ENCODE results near the gene LYAR.
"Not testable (repeated sequence)": the region's sequence is repeated elsewhere in the genome, so short reads cannot be mapped to it uniquely, and the experiment has no call there.

LYAR gene

DNA sequence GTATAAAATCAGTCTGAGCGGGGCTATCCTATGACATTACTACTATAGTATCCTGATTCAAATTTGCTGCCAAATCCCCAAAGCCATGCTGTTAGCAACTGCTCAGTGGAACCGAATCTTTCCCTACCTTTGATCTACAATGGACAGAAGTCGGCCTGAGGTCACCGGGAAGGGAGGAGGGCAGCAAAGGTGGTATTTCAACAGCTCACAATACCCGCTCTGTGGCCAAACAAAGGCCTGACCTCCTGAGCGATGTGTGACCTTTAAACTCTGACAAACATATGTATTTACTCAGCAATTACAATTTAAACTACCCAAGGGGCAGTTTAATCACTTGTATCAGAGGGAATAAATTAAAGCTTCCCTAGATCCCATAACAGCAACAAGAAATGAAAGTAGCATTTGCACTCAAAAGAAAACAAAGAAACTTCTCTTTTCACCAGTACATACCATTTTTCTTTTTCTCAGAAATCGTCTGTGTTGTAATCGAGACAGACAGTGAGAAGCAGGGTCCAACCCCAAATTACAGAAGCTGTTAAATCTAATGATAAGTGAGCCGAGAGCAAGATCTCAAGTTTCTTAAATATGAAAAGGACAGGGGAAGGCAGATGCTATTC lies 30.4 kb downstream of the LYAR start:
- DNase-seq = no peak

DNA sequence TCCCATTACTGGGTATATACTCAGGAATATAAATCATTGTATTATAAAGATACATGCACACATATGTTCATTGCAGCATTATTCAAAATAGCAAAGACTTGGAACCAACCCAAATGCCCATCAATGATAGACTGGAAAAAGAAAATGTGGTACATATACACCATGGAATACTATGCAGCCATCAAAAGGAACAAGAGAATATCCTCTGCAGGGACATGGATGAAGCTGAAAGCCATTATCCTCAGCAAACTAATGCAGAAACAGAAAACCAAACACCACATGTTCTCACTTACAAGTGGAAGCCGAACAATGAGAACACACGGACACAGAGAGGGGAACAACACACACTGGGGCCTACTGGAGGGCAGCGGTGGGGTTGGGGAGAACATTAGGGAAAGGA lies 32.2 kb downstream of the LYAR start:
- not testable (repeated sequence) for DNase-seq

DNA sequence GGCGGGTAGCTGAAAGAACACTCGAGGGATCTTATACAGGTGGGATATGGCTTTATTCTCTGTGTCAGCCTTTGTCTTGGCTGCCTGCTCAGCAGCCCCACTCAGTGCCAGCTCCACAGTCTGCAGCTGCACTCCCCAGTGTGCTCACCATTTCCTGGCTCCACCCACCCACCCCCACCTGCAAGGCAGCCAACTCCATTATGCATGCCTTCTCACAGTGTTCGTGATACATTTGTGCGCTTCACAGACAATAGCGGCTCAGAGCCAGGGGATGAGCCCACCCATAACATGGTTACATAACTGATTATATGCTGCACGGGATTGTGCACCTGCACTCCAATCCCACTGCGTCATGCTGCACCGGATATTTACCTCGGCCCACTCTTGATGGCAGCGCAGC lies 33.2 kb downstream of the LYAR start:
- DNase-seq = peak; percentile 24

GRCh38 chr4:4254666-4255065 lies 35.3 kb downstream of the LYAR start:
- DNase-seq = no peak

GRCh38 chr4:4254199-4254598 lies 35.8 kb downstream of the LYAR start:
- no peak for DNase-seq

- DNase-seq = no peak
Measured at GRCh38 chr4:4249866-4250265, 40.1 kb downstream of the LYAR start.

DNA sequence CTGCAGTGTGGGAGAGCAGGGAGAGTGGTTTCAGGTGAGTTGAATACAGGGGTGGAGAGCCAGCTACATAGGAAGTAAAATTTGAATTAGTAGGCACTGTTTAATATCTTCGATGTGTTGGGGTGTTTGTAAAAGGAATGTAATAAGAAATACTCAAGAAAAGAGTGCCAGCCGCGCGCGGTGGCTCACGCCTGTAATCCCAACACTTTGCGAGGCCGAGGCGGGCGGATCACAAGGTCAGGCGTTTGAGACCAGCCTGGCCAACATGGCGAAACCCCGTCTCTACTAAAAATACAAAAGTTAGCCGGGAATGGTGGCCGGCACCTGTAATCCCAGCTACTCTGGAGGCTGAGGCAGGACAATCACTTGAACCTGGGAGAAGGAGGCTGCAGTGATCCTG lies 40.6 kb downstream of the LYAR start:
- DNase-seq = not testable (repeated sequence)

DNA sequence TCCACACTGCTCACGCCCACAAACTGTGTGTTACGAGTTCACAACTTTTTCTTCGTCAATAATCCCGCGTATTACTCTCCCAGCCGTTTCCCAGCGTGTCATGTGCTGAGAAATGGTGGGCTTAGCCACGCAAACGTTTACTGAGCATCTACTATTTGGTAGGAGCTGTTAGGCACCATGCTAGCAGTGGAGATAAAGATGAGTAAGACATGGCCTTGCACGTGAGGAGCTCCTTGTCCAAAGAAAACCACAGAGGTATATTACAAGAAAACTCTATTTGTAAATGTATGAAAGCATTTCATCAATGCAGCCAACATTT lies 41.1 kb downstream of the LYAR start:
- DNase-seq = no peak

DNA sequence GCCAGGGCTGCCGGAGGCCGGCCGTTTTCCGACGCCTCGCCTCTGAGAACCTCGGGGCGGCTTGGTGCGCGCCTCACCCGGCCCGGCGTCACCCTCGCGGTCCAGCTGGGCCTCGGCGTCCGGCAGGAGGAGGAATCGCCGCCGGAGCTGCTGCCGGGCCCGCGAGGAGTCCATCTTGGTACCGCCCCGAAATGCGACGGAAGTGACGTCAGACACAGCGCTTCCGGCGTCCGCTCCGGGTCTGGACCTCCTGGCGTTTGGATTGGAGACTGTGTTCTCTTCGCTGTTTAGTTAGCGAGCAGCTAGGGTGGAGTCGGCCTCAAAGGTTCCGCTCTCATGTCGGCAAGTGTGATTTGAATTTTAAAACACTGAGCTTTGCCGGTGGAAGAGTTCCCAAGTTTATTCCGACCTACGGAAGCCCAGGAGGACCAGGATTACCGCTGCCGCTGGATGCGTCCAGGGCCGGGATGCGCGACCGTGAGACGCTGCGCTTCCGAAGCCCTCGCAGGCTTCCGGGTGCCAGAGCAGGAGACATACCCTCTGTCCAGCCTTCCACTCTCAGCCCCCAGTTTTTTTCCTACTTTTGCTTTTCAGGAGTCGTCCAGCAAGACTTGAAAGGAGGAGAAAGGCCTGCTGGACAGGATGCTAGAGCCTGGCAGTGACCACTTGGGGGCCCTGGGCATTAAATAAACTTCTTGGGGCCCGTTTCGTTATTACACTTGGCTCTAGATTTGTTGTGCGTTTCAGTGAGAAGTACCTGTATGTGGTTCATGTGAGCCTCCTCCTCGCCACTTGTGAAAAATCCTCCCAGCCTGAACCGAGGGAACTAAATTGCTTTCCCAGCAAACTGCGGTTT lies 41.7 kb downstream of the LYAR start, which contains the start of gene TMEM128:
Gene TMEM128, minus strand, starts transcription at position 195 of the 856 bp plus-strand sequence. Its CDS starts 21 bp downstream, at position 174.
- peak; percentile 95 for DNase-seq

DNA sequence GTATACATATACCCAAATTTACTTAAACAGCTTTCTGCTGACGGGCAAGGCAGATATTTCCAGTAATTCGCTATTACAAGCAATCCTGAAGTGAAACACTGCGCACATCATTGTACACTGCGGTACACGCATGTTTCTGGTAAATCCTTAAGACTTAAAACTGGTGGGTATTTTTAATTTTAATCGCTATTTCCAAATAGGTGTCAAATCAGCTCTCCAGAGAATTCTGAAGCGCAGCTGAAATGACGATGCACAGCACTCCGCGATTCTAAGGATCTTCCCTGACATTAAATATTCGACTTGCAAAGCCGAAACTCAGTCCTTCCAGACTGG lies 42.3 kb downstream of the LYAR start:
- DNase-seq = no peak

- DNase-seq = no peak
Measured at GRCh38 chr4:4245172-4245571, 44.8 kb downstream of the LYAR start.

GRCh38 chr4:4239551-4239950 lies 50.4 kb downstream of the LYAR start:
- DNase-seq = not testable (repeated sequence)

GRCh38 chr4:4233610-4234009 lies 56.3 kb downstream of the LYAR start:
- DNase-seq = no peak

DNA sequence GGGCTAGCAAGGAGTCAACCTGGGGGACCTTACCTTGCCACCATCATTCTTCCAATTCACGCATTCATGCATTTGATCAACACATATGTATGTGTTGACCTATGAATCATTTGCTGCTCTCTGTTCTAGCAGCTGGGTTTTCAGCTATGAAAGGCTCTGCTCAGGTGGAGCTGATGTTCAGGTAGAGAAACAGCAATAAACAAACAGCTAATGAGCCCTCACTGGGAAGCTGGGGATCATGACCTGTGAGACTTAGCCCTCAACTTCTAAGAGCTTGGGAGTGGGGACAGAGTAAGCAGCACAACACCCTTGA lies 61.6 kb downstream of the LYAR start:
- no peak for DNase-seq

GRCh38 chr4:4227510-4228355 lies 62.2 kb downstream of the LYAR start:
- no peak for DNase-seq

DNA sequence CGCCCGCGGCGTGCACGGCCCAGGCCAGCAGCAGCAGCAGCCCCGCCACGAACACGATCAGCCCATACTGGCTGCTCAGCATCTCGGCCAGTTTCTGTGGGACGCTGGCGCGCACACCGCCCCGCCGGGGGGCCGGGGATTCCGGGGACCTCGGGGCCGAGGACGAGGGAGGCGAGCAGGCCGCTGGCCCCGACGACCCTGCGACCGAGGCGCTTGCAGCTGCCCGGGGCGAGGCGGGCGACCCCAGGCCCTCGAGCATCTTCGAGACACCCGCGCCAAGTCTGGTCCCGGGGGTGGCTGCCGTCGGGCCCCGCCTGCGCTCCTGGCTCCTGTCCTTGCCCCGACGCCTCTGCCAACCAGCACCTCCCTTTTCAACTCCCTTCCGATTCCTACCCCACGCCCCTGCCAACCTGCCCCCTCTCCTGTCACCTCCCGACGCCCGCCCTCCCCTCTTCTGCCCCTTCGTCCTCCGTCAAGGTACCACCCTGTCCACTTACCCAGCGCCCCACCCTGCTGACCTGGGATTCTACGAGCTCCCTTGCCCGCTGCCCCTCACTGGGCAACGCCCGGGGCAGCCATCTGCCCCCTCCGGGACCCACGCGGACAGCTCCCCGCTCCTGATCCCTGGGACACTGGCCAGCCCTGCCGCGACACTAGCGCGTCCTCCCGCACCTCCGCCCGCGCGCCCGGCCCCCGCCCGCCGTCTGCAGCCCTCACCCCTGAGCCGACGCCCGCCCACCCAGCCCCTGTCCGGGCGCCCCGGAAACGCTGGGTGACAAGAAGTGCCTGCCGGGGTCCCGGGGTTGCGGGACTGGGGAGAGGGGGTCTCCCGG lies 63.1 kb downstream of the LYAR start, which contains the start of gene OTOP1:
Gene OTOP1, minus strand, starts transcription at position 324 of the 833 bp plus-strand sequence. Its CDS starts 65 bp downstream, at position 259.
- no peak for DNase-seq

DNA sequence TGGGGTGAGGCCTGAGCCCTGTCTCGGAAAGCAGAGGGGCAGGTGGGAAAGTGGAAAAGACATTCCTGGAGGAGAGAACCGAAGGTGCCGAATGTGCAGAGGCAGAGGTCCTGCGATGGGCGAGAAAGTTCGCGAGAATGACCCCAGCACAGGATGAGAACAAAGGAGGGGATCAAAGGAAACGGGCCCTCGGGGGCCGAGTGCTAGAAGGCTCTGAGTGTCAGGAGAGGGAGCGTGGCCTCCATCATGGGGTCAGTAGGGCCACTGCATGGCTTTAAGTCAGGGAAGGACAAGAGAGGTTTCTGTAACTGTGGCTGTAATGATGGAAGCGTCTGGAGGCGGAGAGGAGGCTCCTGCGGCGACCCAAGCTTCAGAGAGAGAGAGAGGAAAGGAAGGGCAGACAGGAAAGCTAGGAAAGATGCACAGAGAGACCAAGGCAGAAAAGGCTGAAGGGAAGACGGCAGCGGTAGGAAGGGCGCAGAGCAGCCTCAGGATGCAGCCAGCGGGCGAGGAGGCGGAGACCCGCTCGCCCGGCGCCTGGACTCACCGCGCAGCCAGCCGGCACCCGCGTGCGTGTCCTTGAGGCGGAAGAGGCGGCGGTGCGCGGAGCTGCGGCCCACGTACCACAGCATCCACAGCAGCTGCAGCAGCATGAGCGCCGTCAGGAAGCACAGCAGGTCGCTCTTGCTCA lies 63.9 kb downstream of the LYAR start:
- DNase-seq = no peak
